Fibroblast of pulmonary artery (primary cell): ENCODE measurements around the gene SPAG8.

Experiments used
- DNase-seq: peaks from one replicate; pipeline ENCODE4 v3.0.0-alpha.2; 2010; ENCODE audit warnings: low read depth
- H3K4me3 ChIP-seq: replicated peaks from 2 replicates; pipeline ENCODE4 v1.5.1; 2011; ENCODE audit warnings: low read depth, mild to moderate bottlenecking, control low read depth, low read length, moderate library complexity
- CTCF ChIP-seq: IDR thresholded peaks from 2 replicates; pipeline ENCODE4 v1.5.1; 2011; ENCODE audit warnings: mild to moderate bottlenecking, control low read depth, low read length, inconsistent platforms; ENCODE audit errors: missing control alignments

SPAG8 gene

GRCh38 chr9:35792024-35792813 is 19.8 kb downstream of the SPAG8 start:
- no peak for DNase-seq
- TF ChIP-seq CTCF: no peak
- peak overlapping the region; percentile 57 for H3K4me3 ChIP-seq

DNA sequence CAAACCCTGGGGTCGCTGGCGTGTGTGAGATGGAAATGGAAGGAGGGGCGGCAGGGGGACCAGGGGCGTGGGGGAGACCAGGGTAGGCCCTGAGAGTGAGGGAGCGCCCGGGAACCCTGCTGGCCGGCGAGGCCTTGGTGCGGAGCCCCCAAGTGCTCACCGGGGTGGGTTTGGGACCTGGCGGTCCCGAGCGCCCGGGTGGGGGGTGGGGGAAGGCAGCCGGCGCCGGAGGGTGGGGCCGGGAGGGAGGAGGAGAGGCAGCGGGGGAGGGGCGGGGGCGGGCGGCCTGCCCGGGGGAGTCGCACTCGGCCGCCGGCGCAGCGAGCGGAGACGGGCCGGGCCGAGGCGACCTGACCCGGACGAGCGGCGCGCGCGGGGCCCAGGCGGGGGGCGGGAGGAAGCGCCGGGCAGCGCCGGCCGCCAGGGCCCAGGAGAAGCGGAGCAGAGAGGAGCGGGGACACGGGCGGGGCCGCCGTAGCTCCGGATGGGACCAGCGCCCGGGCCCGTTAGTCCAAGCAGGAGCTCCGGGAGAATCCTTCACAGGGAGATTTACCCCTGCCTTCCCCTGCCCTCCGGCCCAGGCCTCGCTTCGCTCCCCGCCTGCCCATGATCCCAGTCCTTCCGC is 20.7 kb downstream of the SPAG8 start, which contains the start of gene NPR2:
Gene NPR2 (plus strand): TSS at position 295 of the 625 bp plus-strand sequence. CDS start 818 bp downstream, outside the sequence.
- H3K4me3 ChIP-seq: peak within 1 kb of the TSS; percentile 57
- TF ChIP-seq CTCF: no peak
- peak; percentile 30 for DNase-seq

- H3K4me3 ChIP-seq: no peak overlapping the region
- peak; percentile 93 for DNase-seq
- peak; percentile 92 for TF ChIP-seq CTCF
Observed at GRCh38 chr9:35790385-35791296, 21.4 kb downstream of the SPAG8 start.

DNA sequence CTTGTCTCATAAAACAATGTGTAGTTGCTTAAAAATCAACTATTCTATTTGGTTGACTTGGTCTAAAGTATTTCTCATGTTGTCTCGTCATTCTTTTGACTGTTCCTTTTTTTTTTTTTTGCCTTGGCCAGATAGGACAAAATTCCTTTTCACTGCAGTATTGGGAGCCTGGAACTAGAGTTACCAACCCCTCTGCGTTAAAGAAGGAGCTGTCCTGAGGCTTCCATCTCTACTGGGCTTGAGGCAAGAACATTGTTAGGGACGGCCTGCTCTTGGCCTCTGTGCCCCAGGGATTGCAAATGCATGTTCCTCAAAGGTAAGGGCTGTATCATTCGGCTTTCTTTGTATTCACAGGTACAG is 22.1 kb downstream of the SPAG8 start:
- TF ChIP-seq CTCF: no peak
- no peak overlapping the region for H3K4me3 ChIP-seq
- no peak for DNase-seq

DNA sequence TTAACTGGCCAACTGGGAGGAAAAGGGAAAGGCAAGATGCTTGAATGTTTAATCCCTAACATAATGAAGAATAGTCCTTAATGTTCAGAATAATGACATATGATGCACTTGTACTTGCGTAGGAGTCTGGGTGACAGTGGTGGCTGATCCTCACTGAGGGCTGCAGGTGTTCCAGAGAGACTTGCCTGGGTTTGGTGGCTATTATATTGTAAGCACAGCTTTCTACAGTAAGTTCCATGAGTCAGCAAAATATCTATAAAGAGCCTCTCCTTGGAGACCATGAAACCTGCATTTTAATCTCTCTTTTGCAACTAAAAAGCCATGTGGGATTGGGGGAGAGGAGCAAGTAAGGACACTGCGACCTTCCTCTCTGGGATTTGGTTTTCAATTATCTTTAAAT is 22.5 kb downstream of the SPAG8 start:
- DNase-seq: no peak
- H3K4me3 ChIP-seq: no peak overlapping the region
- TF ChIP-seq CTCF: no peak

- TF ChIP-seq CTCF: no peak
- no peak for DNase-seq
Observed at GRCh38 chr9:35783418-35783817, 28.6 kb downstream of the SPAG8 start.

More at GRCh38 chr9:35783418-35783817, 28.6 kb downstream of the SPAG8 start:
- H3K4me3 ChIP-seq: no peak overlapping the region
